IPS-18a (cell line): ENCODE results near the gene PHF14.
"Not testable (repeated sequence)": the region's sequence is repeated elsewhere in the genome, so short reads cannot be mapped to it uniquely, and the experiment has no call there.

ENCODE experiments used
- H3K27ac ChIP-seq: one replicate; pipeline ENCODE4 v1.5.1; 2013; ENCODE audit warnings: low read length
- H3K27me3 ChIP-seq: one replicate; pipeline ENCODE4 v1.6.1; 2013; ENCODE audit warnings: mild to moderate bottlenecking, low read length; ENCODE audit not compliant: control insufficient read depth, insufficient read depth
- H3K36me3 ChIP-seq: one replicate; pipeline ENCODE4 v1.6.1; 2013; ENCODE audit warnings: low read depth, low read length; ENCODE audit not compliant: control insufficient read depth
- H3K4me1 ChIP-seq: one replicate; pipeline ENCODE4 v1.6.1; 2013; ENCODE audit warnings: low read depth, low read length; ENCODE audit not compliant: control insufficient read depth
- H3K4me3 ChIP-seq: one replicate; pipeline ENCODE4 v1.5.1; 2013; ENCODE audit warnings: low read length
- H3K9ac ChIP-seq: one replicate; pipeline ENCODE4 v1.6.1; 2013; ENCODE audit warnings: mild to moderate bottlenecking, low read length, moderate library complexity
- H3K9me3 ChIP-seq: one replicate; pipeline ENCODE4 v1.6.1; 2013; ENCODE audit warnings: low read depth, low read length; ENCODE audit not compliant: control insufficient read depth

PHF14 gene

GRCh38 chr7:10950974-10951578 lies 22.6 kb upstream of the PHF14 start:
- not testable (repeated sequence) for H3K36me3 ChIP-seq, H3K4me1 ChIP-seq, H3K27ac ChIP-seq

GRCh38 chr7:10952588-10952987 lies 21.1 kb upstream of the PHF14 start:
- Histone ChIP-seq H3K4me1 (no peaks in the 10 kb centered on the region), H3K36me3 (no peaks in the 10 kb centered on the region), H3K27me3 (no peaks in the 10 kb centered on the region), H3K4me3 (no peak overlapping the region), H3K9me3 (peaks cover 7% of the 10 kb centered on the region), H3K9ac (no peak overlapping the region), H3K27ac (no peak overlapping the region)

More at GRCh38 chr7:10950974-10951578, 22.6 kb upstream of the PHF14 start:
- H3K9me3 ChIP-seq, H3K27me3 ChIP-seq, H3K4me3 ChIP-seq, H3K9ac ChIP-seq: not testable (repeated sequence)

- H3K36me3 ChIP-seq, H3K9me3 ChIP-seq, H3K4me1 ChIP-seq, H3K4me3 ChIP-seq, H3K27me3 ChIP-seq, H3K27ac ChIP-seq, H3K9ac ChIP-seq: not testable (repeated sequence)
Observed at GRCh38 chr7:10953078-10953750, 20.5 kb upstream of the PHF14 start.

- H3K4me3 ChIP-seq = no peak overlapping the region
- no peaks in the 10 kb centered on the region for H3K36me3 ChIP-seq
- no peaks in the 10 kb centered on the region for H3K27me3 ChIP-seq
- H3K27ac ChIP-seq = no peak overlapping the region
- H3K9ac ChIP-seq = no peak overlapping the region
- no peaks in the 10 kb centered on the region for H3K4me1 ChIP-seq
- H3K9me3 ChIP-seq = peaks cover under 1% of the 10 kb centered on the region
Observed at GRCh38 chr7:10956528-10956927, 17.1 kb upstream of the PHF14 start.

- not testable (repeated sequence) for H3K9ac ChIP-seq, H3K4me1 ChIP-seq, H3K36me3 ChIP-seq, H3K9me3 ChIP-seq, H3K27ac ChIP-seq, H3K4me3 ChIP-seq, H3K27me3 ChIP-seq
Observed at GRCh38 chr7:10960242-10960641, 13.4 kb upstream of the PHF14 start.

- H3K27me3 ChIP-seq, H3K4me3 ChIP-seq, H3K36me3 ChIP-seq, H3K9ac ChIP-seq, H3K4me1 ChIP-seq, H3K9me3 ChIP-seq, H3K27ac ChIP-seq: not testable (repeated sequence)
Observed at GRCh38 chr7:10965016-10965415, 8.7 kb upstream of the PHF14 start.

- Histone ChIP-seq H3K27me3 (no peaks in the 10 kb centered on the region), H3K27ac (no peak overlapping the region), H3K36me3 (no peaks in the 10 kb centered on the region), H3K9me3 (no peaks in the 10 kb centered on the region), H3K9ac (no peak overlapping the region), H3K4me3 (no peak overlapping the region), H3K4me1 (peaks cover 25% of the 10 kb centered on the region)
Observed at GRCh38 chr7:10972174-10972573, 1.5 kb upstream of the PHF14 start.

- H3K27me3 ChIP-seq = no peaks in the 10 kb centered on the region
- H3K4me3 ChIP-seq = peak overlapping the region; percentile 69
Observed at GRCh38 chr7:10973942-10974911, 555 bp downstream of the PHF14 start.

GRCh38 chr7:10977113-10977512 lies 3.4 kb downstream of the PHF14 start:
- Histone ChIP-seq H3K36me3 (peaks cover under 1% of the 10 kb centered on the region), H3K4me3 (no peak overlapping the region), H3K4me1 (peaks cover 25% of the 10 kb centered on the region), H3K9me3 (no peaks in the 10 kb centered on the region), H3K27me3 (no peaks in the 10 kb centered on the region), H3K9ac (no peak overlapping the region), H3K27ac (no peak overlapping the region)

More at GRCh38 chr7:10973942-10974911, 555 bp downstream of the PHF14 start:
- H3K36me3 ChIP-seq = no peaks in the 10 kb centered on the region
- H3K9ac ChIP-seq = peak overlapping the region; percentile 73
- H3K27ac ChIP-seq = peak overlapping the region; percentile 72
- peaks cover 25% of the 10 kb centered on the region for H3K4me1 ChIP-seq
- H3K9me3 ChIP-seq = no peaks in the 10 kb centered on the region

GRCh38 chr7:10981317-10981716 lies 7.6 kb downstream of the PHF14 start:
- no peaks in the 10 kb centered on the region for H3K27me3 ChIP-seq
- H3K4me3 ChIP-seq = no peak overlapping the region
- H3K27ac ChIP-seq = no peak overlapping the region
- H3K9me3 ChIP-seq = no peaks in the 10 kb centered on the region
- peaks cover 16% of the 10 kb centered on the region for H3K36me3 ChIP-seq
- peaks cover 7% of the 10 kb centered on the region for H3K4me1 ChIP-seq
- no peak overlapping the region for H3K9ac ChIP-seq

- peaks cover 21% of the 10 kb centered on the region for H3K36me3 ChIP-seq
Observed at GRCh38 chr7:10990748-10991147, 17.1 kb downstream of the PHF14 start.

More at GRCh38 chr7:10990748-10991147, 17.1 kb downstream of the PHF14 start:
- not testable (repeated sequence) for H3K27me3 ChIP-seq, H3K4me3 ChIP-seq, H3K4me1 ChIP-seq, H3K27ac ChIP-seq, H3K9ac ChIP-seq, H3K9me3 ChIP-seq
